ENCODE results near the gene GARIN1A. TPM values are rescaled to one million over a fixed set of nuclear protein-coding genes. Genes with fewer than 3 reads are reported as not detected.
"Not testable (repeated sequence)": the region's sequence is repeated elsewhere in the genome, so short reads cannot be mapped to it uniquely, and the experiment has no call there.

The GARIN1A gene
- total and polyA plus RNA-seq, 2 experiments from 2014 or later: 0.67 to 1.7 TPM

DNA sequence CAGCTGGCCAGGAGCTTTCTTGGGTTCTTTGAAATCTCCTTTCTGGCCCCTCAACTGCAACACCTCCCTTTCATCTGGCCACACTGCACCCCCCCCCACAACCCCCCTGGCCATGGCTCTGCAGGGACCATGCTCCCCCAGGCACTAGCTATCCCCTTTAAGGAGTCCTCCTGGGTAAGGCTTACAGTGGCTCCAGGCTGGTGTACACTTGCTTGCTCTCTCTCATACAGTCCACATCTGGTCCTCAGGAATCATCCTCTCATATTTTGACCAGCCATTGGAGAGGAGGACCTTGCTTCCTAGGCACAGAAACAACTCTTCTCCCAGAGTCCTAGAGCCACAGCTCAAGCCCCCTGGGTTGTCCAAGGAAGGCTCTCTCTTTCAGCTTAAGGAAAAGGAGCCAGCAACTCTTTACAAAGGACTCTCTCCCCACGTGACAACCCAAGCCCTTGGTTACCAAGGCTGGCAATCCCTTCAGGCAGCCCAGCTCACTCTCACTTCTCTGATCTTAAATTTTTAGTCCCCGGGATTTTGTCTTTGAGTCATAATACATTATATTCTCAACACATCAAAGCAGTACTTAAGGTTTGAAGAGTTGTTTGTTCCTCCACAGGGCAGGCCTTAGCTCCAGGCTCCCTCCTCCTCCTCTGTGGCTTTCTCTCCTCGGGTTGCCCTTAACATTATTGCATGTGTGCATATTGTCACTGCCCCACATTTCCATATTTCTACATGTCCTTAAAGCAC lies 9.9 kb downstream of the GARIN1A start:
- no peak overlapping the region for H3K4me3 ChIP-seq
- no peaks in the 10 kb centered on the region for H4K20me1 ChIP-seq (ENCODE audit: insufficient read depth, poor library complexity, severe bottlenecking)
- 55% methylated on average over 3 of the region's 3 CpGs for WGBS (ENCODE audit: low lambda C conversion rate, missing lambda C conversion rate)
- no peaks in the 10 kb centered on the region for H3K9me2 ChIP-seq (replicated peaks; ENCODE audit: insufficient read depth)
- H3K27ac ChIP-seq: no peak overlapping the region
- H3K4me1 ChIP-seq (ENCODE audit: insufficient read depth): no peaks in the 10 kb centered on the region
- H3K9me3 ChIP-seq (ENCODE audit: low read depth): no peaks in the 10 kb centered on the region
- no peak for DNase-seq (ENCODE audit: low spot score)
- no peaks in the 10 kb centered on the region for H3K27me3 ChIP-seq
- H3K4me2 ChIP-seq: no peak overlapping the region
- no peaks in the 10 kb centered on the region for H3K79me2 ChIP-seq
- H2AFZ ChIP-seq: no peak overlapping the region
- H3K36me3 ChIP-seq (replicated peaks; ENCODE audit: insufficient read depth, low read depth): no peaks in the 10 kb centered on the region
- no peak for TF ChIP-seq EZH2phosphoT487 (IDR thresholded peaks at IDR 0.05; ENCODE audit: low read depth, severe bottlenecking, unreplicated experiment)

GRCh38 chr7:128683270-128683669 lies 11.2 kb downstream of the GARIN1A start:
- H3K4me2 ChIP-seq; H3K4me1 ChIP-seq (ENCODE audit: insufficient read depth); H3K27ac ChIP-seq; DNase-seq (ENCODE audit: low spot score); H3K79me2 ChIP-seq; H3K4me3 ChIP-seq; H2AFZ ChIP-seq; H3K9me2 ChIP-seq (replicated peaks; ENCODE audit: insufficient read depth); H3K27me3 ChIP-seq; H4K20me1 ChIP-seq (ENCODE audit: insufficient read depth, poor library complexity, severe bottlenecking); H3K36me3 ChIP-seq (replicated peaks; ENCODE audit: insufficient read depth, low read depth); H3K9me3 ChIP-seq (ENCODE audit: low read depth): not testable (repeated sequence)
- WGBS (ENCODE audit: low lambda C conversion rate, missing lambda C conversion rate): 100% methylated on average over 1 of the region's 1 CpG

DNA sequence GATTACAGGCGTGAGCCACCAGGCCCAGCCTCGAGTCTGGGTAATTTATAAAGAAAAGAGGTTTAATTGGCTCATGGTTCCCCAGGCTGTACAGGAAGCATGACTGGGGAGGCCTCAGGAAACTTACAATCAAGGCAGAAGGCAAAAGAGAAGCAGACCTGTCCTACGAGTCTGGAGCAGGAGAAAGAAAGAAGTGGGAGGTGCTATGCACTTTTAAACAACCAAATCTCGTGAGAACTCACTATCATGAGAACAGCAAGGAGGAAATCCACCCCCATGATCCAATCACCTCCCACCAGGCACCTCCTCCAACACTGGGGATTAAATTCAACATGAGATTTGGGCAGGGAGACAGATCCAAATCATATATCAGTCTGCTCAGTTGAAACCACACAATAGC lies 11.6 kb downstream of the GARIN1A start:
- H3K9me2 ChIP-seq (replicated peaks; ENCODE audit: insufficient read depth); H4K20me1 ChIP-seq (ENCODE audit: insufficient read depth, poor library complexity, severe bottlenecking); H3K9me3 ChIP-seq (ENCODE audit: low read depth); H2AFZ ChIP-seq; H3K79me2 ChIP-seq; H3K27ac ChIP-seq; H3K27me3 ChIP-seq; DNase-seq (ENCODE audit: low spot score); H3K36me3 ChIP-seq (replicated peaks; ENCODE audit: insufficient read depth, low read depth); H3K4me3 ChIP-seq; H3K4me2 ChIP-seq; H3K4me1 ChIP-seq (ENCODE audit: insufficient read depth): not testable (repeated sequence)
- 89% methylated on average over 4 of the region's 4 CpGs for WGBS (ENCODE audit: low lambda C conversion rate, missing lambda C conversion rate)

GRCh38 chr7:128687131-128687530 lies 15.0 kb downstream of the GARIN1A start:
- DNase-seq (ENCODE audit: low spot score): no peak
- H3K4me3 ChIP-seq: no peak overlapping the region
- H4K20me1 ChIP-seq (ENCODE audit: insufficient read depth, poor library complexity, severe bottlenecking): no peaks in the 10 kb centered on the region
- TF ChIP-seq EZH2phosphoT487 (IDR thresholded peaks at IDR 0.05; ENCODE audit: low read depth, severe bottlenecking, unreplicated experiment) (no peak), EZH2 (IDR thresholded peaks at IDR 0.05; ENCODE audit: borderline replicate concordance) (no peak)
- TF ChIP-seq, protein P1, sequence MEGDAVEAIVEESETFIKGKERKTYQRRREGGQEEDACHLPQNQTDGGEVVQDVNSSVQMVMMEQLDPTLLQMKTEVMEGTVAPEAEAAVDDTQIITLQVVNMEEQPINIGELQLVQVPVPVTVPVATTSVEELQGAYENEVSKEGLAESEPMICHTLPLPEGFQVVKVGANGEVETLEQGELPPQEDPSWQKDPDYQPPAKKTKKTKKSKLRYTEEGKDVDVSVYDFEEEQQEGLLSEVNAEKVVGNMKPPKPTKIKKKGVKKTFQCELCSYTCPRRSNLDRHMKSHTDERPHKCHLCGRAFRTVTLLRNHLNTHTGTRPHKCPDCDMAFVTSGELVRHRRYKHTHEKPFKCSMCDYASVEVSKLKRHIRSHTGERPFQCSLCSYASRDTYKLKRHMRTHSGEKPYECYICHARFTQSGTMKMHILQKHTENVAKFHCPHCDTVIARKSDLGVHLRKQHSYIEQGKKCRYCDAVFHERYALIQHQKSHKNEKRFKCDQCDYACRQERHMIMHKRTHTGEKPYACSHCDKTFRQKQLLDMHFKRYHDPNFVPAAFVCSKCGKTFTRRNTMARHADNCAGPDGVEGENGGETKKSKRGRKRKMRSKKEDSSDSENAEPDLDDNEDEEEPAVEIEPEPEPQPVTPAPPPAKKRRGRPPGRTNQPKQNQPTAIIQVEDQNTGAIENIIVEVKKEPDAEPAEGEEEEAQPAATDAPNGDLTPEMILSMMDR (IDR thresholded peaks at IDR 0.05; ENCODE audit: poor library complexity): no peak
- no peak overlapping the region for H3K4me2 ChIP-seq
- no peaks in the 10 kb centered on the region for H3K36me3 ChIP-seq (replicated peaks; ENCODE audit: insufficient read depth, low read depth)
- no peaks in the 10 kb centered on the region for H3K4me1 ChIP-seq (ENCODE audit: insufficient read depth)
- no peaks in the 10 kb centered on the region for H3K27me3 ChIP-seq
- no peaks in the 10 kb centered on the region for H3K9me3 ChIP-seq (ENCODE audit: low read depth)
- no peak overlapping the region for H2AFZ ChIP-seq
- no peaks in the 10 kb centered on the region for H3K79me2 ChIP-seq
- no peak overlapping the region for H3K27ac ChIP-seq
- H3K9me2 ChIP-seq (replicated peaks; ENCODE audit: insufficient read depth): no peaks in the 10 kb centered on the region
- 87% methylated on average over 3 of the region's 3 CpGs for WGBS (ENCODE audit: low lambda C conversion rate, missing lambda C conversion rate)

DNA sequence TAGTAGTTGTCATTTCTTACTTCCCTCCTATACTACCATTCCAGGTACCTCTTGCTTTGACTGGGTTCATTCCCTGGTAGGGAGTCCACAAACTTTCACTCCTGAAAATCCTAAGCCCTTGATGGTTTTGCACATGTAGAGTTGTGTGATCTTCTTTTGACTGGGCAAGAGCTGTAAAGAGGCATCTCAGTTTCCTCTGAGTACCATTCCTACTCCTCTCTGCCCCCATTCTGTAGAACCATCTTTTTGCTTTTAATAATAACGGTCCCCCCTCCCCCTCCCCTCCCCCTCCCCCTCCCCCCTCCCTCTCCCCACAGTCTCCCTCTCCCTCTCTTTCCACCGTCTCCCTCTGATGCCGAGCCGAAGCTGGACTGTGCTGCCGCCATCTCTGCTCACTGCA lies 16.4 kb downstream of the GARIN1A start:
- DNase-seq (ENCODE audit: low spot score): no peak
- Histone ChIP-seq H3K4me3 (no peak overlapping the region), H3K4me1 (ENCODE audit: insufficient read depth) (no peaks in the 10 kb centered on the region), H4K20me1 (ENCODE audit: insufficient read depth, poor library complexity, severe bottlenecking) (no peaks in the 10 kb centered on the region), H3K79me2 (no peaks in the 10 kb centered on the region), H3K9me3 (ENCODE audit: low read depth) (no peaks in the 10 kb centered on the region), H2AFZ (no peak overlapping the region), H3K36me3 (replicated peaks; ENCODE audit: insufficient read depth, low read depth) (no peaks in the 10 kb centered on the region), H3K27ac (no peak overlapping the region), H3K9me2 (replicated peaks; ENCODE audit: insufficient read depth) (no peaks in the 10 kb centered on the region), H3K27me3 (no peaks in the 10 kb centered on the region), H3K4me2 (no peak overlapping the region)
- 96% methylated on average over 4 of the region's 5 CpGs for WGBS (ENCODE audit: low lambda C conversion rate, missing lambda C conversion rate)
- TF ChIP-seq EZH2phosphoT487 (IDR thresholded peaks at IDR 0.05; ENCODE audit: low read depth, severe bottlenecking, unreplicated experiment): no peak
- TF ChIP-seq, protein P1 (IDR thresholded peaks at IDR 0.05; ENCODE audit: poor library complexity): no peak
- no peak for TF ChIP-seq EZH2 (IDR thresholded peaks at IDR 0.05; ENCODE audit: borderline replicate concordance)

GRCh38 chr7:128689161-128689935 lies 17.3 kb downstream of the GARIN1A start:
- not testable (repeated sequence) for H3K9me3 ChIP-seq (ENCODE audit: low read depth); H3K4me2 ChIP-seq; H3K9me2 ChIP-seq (replicated peaks; ENCODE audit: insufficient read depth); H3K36me3 ChIP-seq (replicated peaks; ENCODE audit: insufficient read depth, low read depth); H3K4me3 ChIP-seq; H4K20me1 ChIP-seq (ENCODE audit: insufficient read depth, poor library complexity, severe bottlenecking); H3K27me3 ChIP-seq; H3K4me1 ChIP-seq (ENCODE audit: insufficient read depth); H3K79me2 ChIP-seq; DNase-seq (ENCODE audit: low spot score); H2AFZ ChIP-seq; H3K27ac ChIP-seq
- over 99% methylated on average over 15 of the region's 59 CpGs for WGBS (ENCODE audit: low lambda C conversion rate, missing lambda C conversion rate)
